GM23338 (cell line): ENCODE results near the gene PLXND1. TPM values are rescaled to one million over a fixed set of nuclear protein-coding genes. Genes with fewer than 3 reads are reported as not detected.

ENCODE experiments used
- ATAC-seq: fragments of 200-7000 bp; cut with Tn5 transposase; 3 replicates; pipeline ENCODE4 v1.9.1; 2020
- DNase-seq: peaks from one replicate; pipeline ENCODE4 v3.0.0-alpha.2; 2015; ENCODE audit warnings: low spot score
- H2AFZ ChIP-seq: fragments of 200-600 bp; sonication (generic); 2 replicates; pipeline ENCODE4 v1.8.0; 2016; ENCODE audit warnings: antibody characterized with exemption, mild to moderate bottlenecking, moderate library complexity
- H3F3A ChIP-seq: fragments of 200-600 bp; sonication (generic); replicated peaks from 2 replicates; pipeline ENCODE4 v1.8.0; 2017; ENCODE audit warnings: antibody characterized with exemption, mixed run types, low read depth
- H3K27ac ChIP-seq: fragments of 200-600 bp; sonication (generic); 2 replicates; pipeline ENCODE4 v1.6.1; 2016; ENCODE audit warnings: low read depth
- H3K27me3 ChIP-seq: fragments of 200-600 bp; sonication (generic); 2 replicates; pipeline ENCODE4 v1.8.0; 2016; ENCODE audit warnings: mild to moderate bottlenecking, mixed run types, moderate library complexity; ENCODE audit not compliant: insufficient read depth
- H3K36me3 ChIP-seq: fragments of 200-600 bp; sonication (generic); 2 replicates; pipeline ENCODE4 v1.8.0; 2016; ENCODE audit warnings: mild to moderate bottlenecking; ENCODE audit not compliant: insufficient read depth
- H3K4me1 ChIP-seq: fragments of 200-600 bp; sonication (generic); 2 replicates; pipeline ENCODE4 v1.8.0; 2016; ENCODE audit warnings: mild to moderate bottlenecking, moderate library complexity; ENCODE audit not compliant: insufficient read depth
- H3K4me2 ChIP-seq: fragments of 200-600 bp; sonication (generic); 2 replicates; pipeline ENCODE4 v1.7.1; 2017; ENCODE audit warnings: mixed run types
- H3K4me3 ChIP-seq: fragments of 200-600 bp; sonication (generic); 2 replicates; pipeline ENCODE4 v1.6.1; 2016; ENCODE audit warnings: mixed run types
- H3K79me2 ChIP-seq: fragments of 200-600 bp; sonication (generic); replicated peaks from 2 replicates; pipeline ENCODE4 v1.8.0; 2017; ENCODE audit warnings: mild to moderate bottlenecking; ENCODE audit not compliant: insufficient read depth
- H3K9me2 ChIP-seq: fragments of 200-600 bp; sonication (generic); 2 replicates; pipeline ENCODE4 v1.8.0; 2017; ENCODE audit not compliant: insufficient read depth
- H4K20me1 ChIP-seq: fragments of 200-600 bp; sonication (generic); replicated peaks from 2 replicates; pipeline ENCODE4 v1.8.0; 2017; ENCODE audit warnings: mild to moderate bottlenecking; ENCODE audit not compliant: insufficient read depth
- H3K27ac Mint-ChIP-seq: 2 replicates; pipeline ENCODE4 v1.8.0; 2020; ENCODE audit warnings: inconsistent platforms, mild to moderate bottlenecking, moderate library complexity, mixed read lengths
- H3K27me3 Mint-ChIP-seq: 3 replicates; pipeline ENCODE4 v1.8.0; 2022; ENCODE audit warnings: low read depth, mild to moderate bottlenecking, moderate library complexity, mixed read lengths, inconsistent platforms; ENCODE audit not compliant: insufficient read depth, poor library complexity
- H3K36me3 Mint-ChIP-seq: 3 replicates; pipeline ENCODE4 v1.8.0; 2021; ENCODE audit warnings: low read depth, mild to moderate bottlenecking, inconsistent platforms, moderate library complexity, mixed read lengths
- H3K4me1 Mint-ChIP-seq: 3 replicates; pipeline ENCODE4 v1.8.0; 2020; ENCODE audit warnings: mild to moderate bottlenecking, inconsistent platforms, mixed read lengths
- H3K4me3 Mint-ChIP-seq: 3 replicates; pipeline ENCODE4 v1.8.0; 2021; ENCODE audit warnings: moderate library complexity, mild to moderate bottlenecking, inconsistent platforms, mixed read lengths
- H3K9me3 Mint-ChIP-seq: 3 replicates; pipeline ENCODE4 v1.8.0; 2020; ENCODE audit warnings: moderate library complexity, mild to moderate bottlenecking, inconsistent platforms, mixed read lengths
- ETS1 ChIP-seq: IDR thresholded peaks from 2 replicates; pipeline ENCODE4 v1.6.1; 2016; ENCODE audit warnings: antibody characterized with exemption
- EZH2phosphoT487 ChIP-seq: fragments of 200-600 bp; sonication (generic); IDR thresholded peaks from one replicate; pipeline ENCODE4 v1.8.1; 2018; ENCODE audit warnings: antibody characterized with exemption; ENCODE audit not compliant: unreplicated experiment
- POLR2AphosphoS5 ChIP-seq: IDR thresholded peaks from 2 replicates; pipeline ENCODE4 v1.6.1; 2016; ENCODE audit warnings: antibody characterized with exemption, low read depth
- REST ChIP-seq: IDR thresholded peaks from one replicate; pipeline ENCODE4 v1.6.1; 2018; ENCODE audit warnings: antibody characterized with exemption; ENCODE audit not compliant: unreplicated experiment
- STAT1 ChIP-seq: IDR thresholded peaks from one replicate; pipeline ENCODE4 v1.6.1; 2016; ENCODE audit warnings: antibody characterized with exemption; ENCODE audit not compliant: unreplicated experiment
- ZNF462 ChIP-seq: fragments of 250-450 bp; sonication (Bioruptor Pico); IDR thresholded peaks from 2 replicates; pipeline ENCODE4 v1.5.0; 2020; ENCODE audit warnings: mild to moderate bottlenecking, moderate library complexity
- polyA plus RNA-seq: library from polyadenylated mRNA; unstranded; fragments of >200 nt; fragmentation: Nextera tagmentation; extraction: Ambion mirVana; gene quantifications from 2 replicates; pipeline ENCODE4 v1.2.1, GENCODE V29; 2016
- total RNA-seq: library from RNA; depleted of rRNA; stranded (reverse); fragments of >200 nt; shearing (Covaris generic); gene quantifications from 2 replicates; pipeline ENCODE4 v1.2.3, GENCODE V29; 2014

PLXND1 gene
- total and polyA plus RNA-seq, 2 experiments from 2014 or later = 13.3 to 60.4 TPM

- Histone ChIP-seq H3K4me2 (no peak overlapping the region), H2AFZ (no peak overlapping the region), H3F3A (no peaks in the 10 kb centered on the region), H3K36me3 (no peaks in the 10 kb centered on the region), H3K79me2 (no peaks in the 10 kb centered on the region), H3K27ac (no peak overlapping the region), H4K20me1 (no peaks in the 10 kb centered on the region), H3K4me3 (no peak overlapping the region), H3K4me1 (peaks cover 15% of the 10 kb centered on the region; the same call in 1 of the 2 replicates), H3K27me3 (no peaks in the 10 kb centered on the region), H3K9me2 (no peaks in the 10 kb centered on the region)
- ATAC-seq (no peak), DNase-seq (no peak)
- no peak overlapping the region for H3K4me3 Mint-ChIP-seq
- H3K9me3 Mint-ChIP-seq = no peaks in the 10 kb centered on the region
- no peak for TF ChIP-seq EZH2phosphoT487
- no peak for TF ChIP-seq ZNF462 (CRISPR knock-in tag)
- no peak for TF ChIP-seq ETS1
- TF ChIP-seq REST = no peak
- TF ChIP-seq STAT1 = no peak
- no peak for TF ChIP-seq POLR2AphosphoS5
- H3K27me3 Mint-ChIP-seq = peaks cover 19% of the 10 kb centered on the region
- H3K27ac Mint-ChIP-seq = no peak overlapping the region
- peaks cover 4% of the 10 kb centered on the region; the same call in 1 of the 3 replicates for H3K36me3 Mint-ChIP-seq
- peaks cover 46% of the 10 kb centered on the region for H3K4me1 Mint-ChIP-seq
These were observed 50.1 kb downstream of the PLXND1 start for GRCh38 chr3:129556358-129556695.
